ENCODE measurements around the gene SH2D1B. TPM values are rescaled to one million over a fixed set of nuclear protein-coding genes. Genes with fewer than 3 reads are reported as not detected.

The SH2D1B gene
- total and polyA plus RNA-seq, 3 experiments from 2014 or later = 0.10 TPM; not detected in 2

- H3K9me3 Mint-ChIP-seq = no peaks in the 10 kb centered on the region
- CTCF ChIA-PET = no interaction called here
- no peak overlapping the region for H3K27ac Mint-ChIP-seq
Measured at GRCh38 chr1:162373072-162373427, 38.9 kb downstream of the SH2D1B start.

GRCh38 chr1:162372159-162373071, 39.5 kb downstream of the SH2D1B start:
- H3K4me1 ChIP-seq (ENCODE audit: insufficient read depth, low read length) = no peaks in the 10 kb centered on the region
- POLR2A ChIA-PET = no interaction called here
- no peaks in the 10 kb centered on the region for H3K36me3 ChIP-seq (ENCODE audit: insufficient read depth, low read length)
- H3K27me3 ChIP-seq (ENCODE audit: insufficient read depth, low read length, poor library complexity, severe bottlenecking) = no peaks in the 10 kb centered on the region
- no peak overlapping the region for H3K4me3 ChIP-seq (ENCODE audit: low read length)
- H3K27ac ChIP-seq (ENCODE audit: low read depth, low read length) = no peak overlapping the region
- CTCF ChIA-PET = no interaction called here
- Mint-ChIP-seq H3K4me3 (no peak overlapping the region), H3K27me3 (peaks cover 0 to 5% of the 10 kb centered on the region in 2 donors), H3K27ac (no peak overlapping the region), H3K36me3 (no peaks in the 10 kb centered on the region), H3K9me3 (no peaks in the 10 kb centered on the region), H3K4me1 (no peaks in the 10 kb centered on the region)
- no peak for DNase-seq
- H3K9me3 ChIP-seq (ENCODE audit: low read length) = no peaks in the 10 kb centered on the region

More at GRCh38 chr1:162373072-162373427, 38.9 kb downstream of the SH2D1B start:
- H3K36me3 Mint-ChIP-seq = no peaks in the 10 kb centered on the region
- H3K27me3 Mint-ChIP-seq = peaks cover 0 to 1% of the 10 kb centered on the region in 2 donors
- Histone ChIP-seq H3K27ac (ENCODE audit: low read depth, low read length) (no peak overlapping the region), H3K4me1 (ENCODE audit: insufficient read depth, low read length) (no peaks in the 10 kb centered on the region), H3K4me3 (ENCODE audit: low read length) (no peak overlapping the region), H3K9me3 (ENCODE audit: low read length) (no peaks in the 10 kb centered on the region), H3K27me3 (ENCODE audit: insufficient read depth, low read length, poor library complexity, severe bottlenecking) (no peaks in the 10 kb centered on the region), H3K36me3 (ENCODE audit: insufficient read depth, low read length) (no peaks in the 10 kb centered on the region)
- no peaks in the 10 kb centered on the region for H3K4me1 Mint-ChIP-seq
- no peak for DNase-seq
- H3K4me3 Mint-ChIP-seq = no peak overlapping the region
- POLR2A ChIA-PET = no interaction called here

- Histone ChIP-seq H3K4me1 (ENCODE audit: insufficient read depth, low read length) (no peaks in the 10 kb centered on the region), H3K36me3 (ENCODE audit: insufficient read depth, low read length) (no peaks in the 10 kb centered on the region), H3K27ac (ENCODE audit: low read depth, low read length) (no peak overlapping the region), H3K4me3 (ENCODE audit: low read length) (no peak overlapping the region), H3K9me3 (ENCODE audit: low read length) (no peaks in the 10 kb centered on the region), H3K27me3 (ENCODE audit: insufficient read depth, low read length, poor library complexity, severe bottlenecking) (no peaks in the 10 kb centered on the region)
- Mint-ChIP-seq H3K27ac (no peak overlapping the region), H3K9me3 (no peaks in the 10 kb centered on the region), H3K27me3 (peaks cover 0 to 5% of the 10 kb centered on the region in 2 donors), H3K4me1 (no peaks in the 10 kb centered on the region), H3K4me3 (no peak overlapping the region), H3K36me3 (no peaks in the 10 kb centered on the region)
- CTCF ChIA-PET = no interaction called here
- POLR2A ChIA-PET = no interaction called here
- no peak for DNase-seq
Measured at GRCh38 chr1:162371611-162372010, 40.3 kb downstream of the SH2D1B start.

- no peaks in the 10 kb centered on the region for H3K36me3 Mint-ChIP-seq
- Histone ChIP-seq H3K27ac (ENCODE audit: low read depth, low read length) (no peak overlapping the region), H3K36me3 (ENCODE audit: insufficient read depth, low read length) (no peaks in the 10 kb centered on the region), H3K4me1 (ENCODE audit: insufficient read depth, low read length) (no peaks in the 10 kb centered on the region), H3K9me3 (ENCODE audit: low read length) (no peaks in the 10 kb centered on the region), H3K27me3 (ENCODE audit: insufficient read depth, low read length, poor library complexity, severe bottlenecking) (no peaks in the 10 kb centered on the region), H3K4me3 (ENCODE audit: low read length) (no peak overlapping the region)
- ChIA-PET POLR2A (no interaction called here), CTCF (no interaction called here)
- H3K4me3 Mint-ChIP-seq = no peak overlapping the region
- no peak for DNase-seq
- no peaks in the 10 kb centered on the region for H3K9me3 Mint-ChIP-seq
- H3K27ac Mint-ChIP-seq = no peak overlapping the region
- peaks cover 4 to 5% of the 10 kb centered on the region in 2 donors for H3K27me3 Mint-ChIP-seq
- H3K4me1 Mint-ChIP-seq = no peaks in the 10 kb centered on the region
Measured at GRCh38 chr1:162370721-162371120, 41.2 kb downstream of the SH2D1B start.

- H3K27me3 Mint-ChIP-seq = peaks cover 5 to 9% of the 10 kb centered on the region in 2 donors
- Histone ChIP-seq H3K9me3 (ENCODE audit: low read length) (no peaks in the 10 kb centered on the region), H3K27ac (ENCODE audit: low read depth, low read length) (no peak overlapping the region), H3K4me1 (ENCODE audit: insufficient read depth, low read length) (no peaks in the 10 kb centered on the region), H3K4me3 (ENCODE audit: low read length) (no peak overlapping the region), H3K27me3 (ENCODE audit: insufficient read depth, low read length, poor library complexity, severe bottlenecking) (no peaks in the 10 kb centered on the region), H3K36me3 (ENCODE audit: insufficient read depth, low read length) (no peaks in the 10 kb centered on the region)
- no peaks in the 10 kb centered on the region for H3K36me3 Mint-ChIP-seq
- H3K27ac Mint-ChIP-seq = no peak overlapping the region
- ChIA-PET CTCF (no interaction called here), POLR2A (no interaction called here)
- H3K9me3 Mint-ChIP-seq = no peaks in the 10 kb centered on the region
- H3K4me1 Mint-ChIP-seq = no peaks in the 10 kb centered on the region
- H3K4me3 Mint-ChIP-seq = no peak overlapping the region
- no peak for DNase-seq
Measured at GRCh38 chr1:162370161-162370560, 41.8 kb downstream of the SH2D1B start.

GRCh38 chr1:162369571-162369970, 42.4 kb downstream of the SH2D1B start:
- no peaks in the 10 kb centered on the region for H3K4me1 Mint-ChIP-seq
- no peaks in the 10 kb centered on the region for H3K9me3 ChIP-seq (ENCODE audit: low read length)
- H3K27ac Mint-ChIP-seq = no peak overlapping the region
- H3K9me3 Mint-ChIP-seq = no peaks in the 10 kb centered on the region
- H3K27me3 Mint-ChIP-seq = peaks cover 5 to 10% of the 10 kb centered on the region in 2 donors
- H3K4me3 Mint-ChIP-seq = no peak overlapping the region
- H3K27me3 ChIP-seq (ENCODE audit: insufficient read depth, low read length, poor library complexity, severe bottlenecking) = no peaks in the 10 kb centered on the region
- H3K4me1 ChIP-seq (ENCODE audit: insufficient read depth, low read length) = no peaks in the 10 kb centered on the region
- ChIA-PET CTCF (no interaction called here), POLR2A (no interaction called here)
- no peaks in the 10 kb centered on the region for H3K36me3 ChIP-seq (ENCODE audit: insufficient read depth, low read length)
- H3K4me3 ChIP-seq (ENCODE audit: low read length) = no peak overlapping the region
- no peak overlapping the region for H3K27ac ChIP-seq (ENCODE audit: low read depth, low read length)
- no peaks in the 10 kb centered on the region for H3K36me3 Mint-ChIP-seq
- DNase-seq = no peak

GRCh38 chr1:162368451-162368850, 43.5 kb downstream of the SH2D1B start:
- Histone ChIP-seq H3K36me3 (ENCODE audit: insufficient read depth, low read length) (no peaks in the 10 kb centered on the region), H3K4me1 (ENCODE audit: insufficient read depth, low read length) (no peaks in the 10 kb centered on the region), H3K4me3 (ENCODE audit: low read length) (no peak overlapping the region), H3K27ac (ENCODE audit: low read depth, low read length) (no peak overlapping the region), H3K27me3 (ENCODE audit: insufficient read depth, low read length, poor library complexity, severe bottlenecking) (no peaks in the 10 kb centered on the region), H3K9me3 (ENCODE audit: low read length) (no peaks in the 10 kb centered on the region)
- Mint-ChIP-seq H3K27ac (no peak overlapping the region), H3K4me3 (no peak overlapping the region), H3K36me3 (no peaks in the 10 kb centered on the region), H3K4me1 (no peaks in the 10 kb centered on the region), H3K27me3 (peaks cover 5 to 21% of the 10 kb centered on the region in 2 donors), H3K9me3 (no peaks in the 10 kb centered on the region)
- ChIA-PET CTCF (interaction anchor here (0.8 kb wide), 1 partner anchor 21 kb away, joined by 3 read pairs; no protein-coding TSS in a partner anchor), POLR2A (no interaction called here)
- no peak for DNase-seq

- no peak overlapping the region for H3K27ac ChIP-seq (ENCODE audit: low read depth, low read length)
- no peaks in the 10 kb centered on the region for H3K9me3 Mint-ChIP-seq
- H3K36me3 Mint-ChIP-seq = no peaks in the 10 kb centered on the region
- DNase-seq = no peak
- peaks cover 5 to 26% of the 10 kb centered on the region in 2 donors for H3K27me3 Mint-ChIP-seq
- ChIA-PET CTCF (no interaction called here), POLR2A (interaction anchor here (0.6 kb wide), 1 partner anchor 922 kb away, joined by 4 read pairs; no protein-coding TSS in a partner anchor)
- H3K4me1 Mint-ChIP-seq = no peaks in the 10 kb centered on the region
- no peaks in the 10 kb centered on the region for H3K9me3 ChIP-seq (ENCODE audit: low read length)
- no peak overlapping the region for H3K4me3 Mint-ChIP-seq
- no peak overlapping the region for H3K4me3 ChIP-seq (ENCODE audit: low read length)
- H3K27me3 ChIP-seq (ENCODE audit: insufficient read depth, low read length, poor library complexity, severe bottlenecking) = no peaks in the 10 kb centered on the region
- no peak overlapping the region for H3K27ac Mint-ChIP-seq
- no peaks in the 10 kb centered on the region for H3K36me3 ChIP-seq (ENCODE audit: insufficient read depth, low read length)
- no peaks in the 10 kb centered on the region for H3K4me1 ChIP-seq (ENCODE audit: insufficient read depth, low read length)
Measured at GRCh38 chr1:162367772-162368171, 44.2 kb downstream of the SH2D1B start.

Measured in CD8-positive, alpha-beta memory T cell (primary cell).